Endodermal cell (in vitro differentiated cells): ENCODE results near the gene RETSAT. TPM values are rescaled to one million over a fixed set of nuclear protein-coding genes. Genes with fewer than 3 reads are reported as not detected.

ENCODE experiments used
- DNase-seq: peaks from one replicate; pipeline ENCODE4 v3.0.0-alpha.2; 2017
- H3K27ac ChIP-seq: 2 replicates; pipeline ENCODE4 v1.5.1; 2013; ENCODE audit warnings: mild to moderate bottlenecking, low read depth, low read length, moderate library complexity
- H3K27me3 ChIP-seq: 2 replicates; pipeline ENCODE4 v1.6.1; 2013; ENCODE audit warnings: mild to moderate bottlenecking, low read length, moderate library complexity; ENCODE audit not compliant: insufficient read depth, control insufficient read depth, poor library complexity, severe bottlenecking
- H3K36me3 ChIP-seq: 2 replicates; pipeline ENCODE4 v1.7.0; 2013; ENCODE audit warnings: mild to moderate bottlenecking, low read length, moderate library complexity; ENCODE audit not compliant: control insufficient read depth, insufficient read depth
- H3K4me1 ChIP-seq: one replicate; pipeline ENCODE4 v1.7.0; 2013; ENCODE audit warnings: low read length; ENCODE audit not compliant: control insufficient read depth, insufficient read depth
- H3K4me3 ChIP-seq: 2 replicates; pipeline ENCODE4 v1.5.1; 2013; ENCODE audit warnings: mild to moderate bottlenecking, low read length, moderate library complexity
- H3K9ac ChIP-seq: 2 replicates; pipeline ENCODE4 v1.6.1; 2013; ENCODE audit warnings: mild to moderate bottlenecking, low read length, moderate library complexity; ENCODE audit not compliant: poor library complexity, severe bottlenecking; ENCODE audit errors: extremely low read depth
- H3K9me3 ChIP-seq: 2 replicates; pipeline ENCODE4 v1.6.1; 2013; ENCODE audit warnings: mild to moderate bottlenecking, low read length, moderate library complexity; ENCODE audit not compliant: control insufficient read depth
- H3K27ac Mint-ChIP-seq: 2 replicates; pipeline ENCODE4 v1.8.0; 2020; ENCODE audit warnings: mixed read lengths
- H3K27me3 Mint-ChIP-seq: 2 replicates; pipeline ENCODE4 v1.8.0; 2021; ENCODE audit warnings: mild to moderate bottlenecking, mixed read lengths; ENCODE audit not compliant: insufficient read depth
- H3K36me3 Mint-ChIP-seq: 2 replicates; pipeline ENCODE4 v1.8.0; 2020; ENCODE audit warnings: low read depth, mixed read lengths
- H3K4me1 Mint-ChIP-seq: 2 replicates; pipeline ENCODE4 v1.8.0; 2020; ENCODE audit warnings: mixed read lengths
- H3K4me3 Mint-ChIP-seq: 2 replicates; pipeline ENCODE4 v1.8.0; 2020; ENCODE audit warnings: mild to moderate bottlenecking, moderate library complexity, mixed read lengths
- H3K9me3 Mint-ChIP-seq: 2 replicates; pipeline ENCODE4 v1.8.0; 2020; ENCODE audit warnings: mild to moderate bottlenecking, mixed read lengths
- CTCF ChIP-seq: fragments of 200-600 bp; sonication (generic); conservative IDR thresholded peaks from 2 replicates; pipeline ENCODE4 v1.5.0; 2021; ENCODE audit warnings: antibody characterized with exemption, mild to moderate bottlenecking
- WGBS, 2 experiments: methylation state at CpG; one replicate each; pipeline versions ENCODE4 v1.1.5 to v1.1.7; 2013; ENCODE audit warnings: missing lambda C conversion rate in 2 of 2, mixed read lengths in 1 of 2; ENCODE audit not compliant: insufficient coverage in 1 of 2, insufficient read length in 1 of 2; 5-methylcytosine and 5-hydroxymethylcytosine counted together
- total RNA-seq, 2 donors: library from RNA; stranded (reverse); fragmentation: NEBNext Ultra II Directional in 1 of 2; extraction: Animal tissue kit (Norgen Biotek cat#: 25700) in 1 of 2; gene quantifications; 2 replicates in 1 of 2; 3 replicates in 1 of 2; pipeline ENCODE4 v1.2.1, GENCODE V29; 2021

Gene RETSAT
- total RNA-seq, 2 donors from 2014 or later, result 12.7 to 19.7 TPM

DNA sequence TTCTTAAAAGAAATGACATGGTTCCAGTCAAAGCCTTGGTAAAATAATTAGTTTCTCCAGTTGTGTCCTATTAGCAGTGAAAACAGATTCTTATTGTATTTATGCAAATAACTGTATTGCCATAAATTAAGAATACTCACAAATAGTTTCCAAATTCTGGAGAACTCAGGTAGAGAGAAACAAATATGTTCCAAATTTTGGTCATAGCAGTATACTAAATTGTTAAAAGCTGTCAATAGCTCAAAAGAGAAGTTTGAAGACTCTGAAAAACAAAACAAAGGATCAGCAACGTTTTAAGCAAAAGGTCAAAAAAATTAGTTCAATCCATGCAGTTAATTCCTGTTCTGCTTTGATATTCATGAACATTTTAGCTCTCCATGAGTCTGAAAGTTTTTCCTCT lies 25.7 kb upstream of the RETSAT start:
- H3K36me3 Mint-ChIP-seq, result peaks cover 34% of the 10 kb centered on the region
- Histone ChIP-seq H3K4me3 (peak overlapping the region; percentile 51), H3K9me3 (peaks cover 37% of the 10 kb centered on the region), H3K27me3 (no peaks in the 10 kb centered on the region), H3K27ac (no peak overlapping the region), H3K36me3 (peaks cover 18% of the 10 kb centered on the region), H3K9ac (no peak overlapping the region), H3K4me1 (peaks cover 3% of the 10 kb centered on the region)
- H3K27ac Mint-ChIP-seq, result no peak overlapping the region
- H3K9me3 Mint-ChIP-seq, result peaks cover 35% of the 10 kb centered on the region
- H3K4me1 Mint-ChIP-seq, result peaks cover 29% of the 10 kb centered on the region
- H3K4me3 Mint-ChIP-seq, result no peak overlapping the region
- 81 to 92% methylated on average over 1 of the region's 1 CpG for WGBS, 2 experiments
- no peak for DNase-seq
- no peak for TF ChIP-seq CTCF
- no peaks in the 10 kb centered on the region for H3K27me3 Mint-ChIP-seq

GRCh38 chr2:85378257-85378656 lies 23.9 kb upstream of the RETSAT start:
- no peak overlapping the region for H3K27ac ChIP-seq
- H3K36me3 ChIP-seq, result peaks cover 18% of the 10 kb centered on the region
- H3K9me3 ChIP-seq, result peaks cover 41% of the 10 kb centered on the region
- WGBS, 2 experiments, result 79 to 100% methylated on average over 5 of the region's 5 CpGs
- peaks cover 12% of the 10 kb centered on the region for H3K4me1 Mint-ChIP-seq
- H3K9me3 Mint-ChIP-seq, result peaks cover 42% of the 10 kb centered on the region
- DNase-seq, result no peak
- no peak for TF ChIP-seq CTCF
- peak overlapping the region; percentile 53 for H3K4me3 ChIP-seq
- no peak overlapping the region for H3K4me3 Mint-ChIP-seq
- no peak overlapping the region for H3K9ac ChIP-seq
- no peaks in the 10 kb centered on the region for H3K27me3 ChIP-seq
- H3K4me1 ChIP-seq, result no peaks in the 10 kb centered on the region
- no peak overlapping the region for H3K27ac Mint-ChIP-seq
- no peaks in the 10 kb centered on the region for H3K27me3 Mint-ChIP-seq
- peaks cover 42% of the 10 kb centered on the region for H3K36me3 Mint-ChIP-seq

GRCh38 chr2:85377083-85377482 lies 22.8 kb upstream of the RETSAT start:
- Histone ChIP-seq H3K9ac (no peak overlapping the region), H3K27me3 (no peaks in the 10 kb centered on the region), H3K4me3 (no peak overlapping the region), H3K4me1 (no peaks in the 10 kb centered on the region), H3K27ac (no peak overlapping the region), H3K9me3 (peaks cover 34% of the 10 kb centered on the region), H3K36me3 (peaks cover 18% of the 10 kb centered on the region)
- TF ChIP-seq CTCF, result no peak
- Mint-ChIP-seq H3K4me1 (peaks cover 12% of the 10 kb centered on the region), H3K36me3 (peaks cover 40% of the 10 kb centered on the region), H3K27ac (no peak overlapping the region), H3K4me3 (no peak overlapping the region), H3K27me3 (no peaks in the 10 kb centered on the region), H3K9me3 (peaks cover 41% of the 10 kb centered on the region)
- no peak for DNase-seq
- WGBS, 2 experiments, result 94 to 96% methylated on average over 11 of the region's 11 CpGs
